ENCODE measurements around the gene TAOK2. TPM values are rescaled to one million over a fixed set of nuclear protein-coding genes. Genes with fewer than 3 reads are reported as not detected.

The TAOK2 gene
- total RNA-seq, 1 experiment from 2014 or later: 76.2 TPM

- Mint-ChIP-seq H3K27me3 (ENCODE audit: unreplicated experiment) (no peaks in the 10 kb centered on the region), H3K4me1 (ENCODE audit: low read depth, unreplicated experiment) (peaks cover 6% of the 10 kb centered on the region), H3K4me3 (ENCODE audit: low read depth, unreplicated experiment) (no peak overlapping the region), H3K9me3 (ENCODE audit: low read depth, unreplicated experiment) (no peaks in the 10 kb centered on the region), H3K27ac (ENCODE audit: unreplicated experiment) (peak overlapping the region; percentile 59), H3K36me3 (ENCODE audit: insufficient read depth, unreplicated experiment) (peaks cover 45% of the 10 kb centered on the region)
- no peak for TF ChIP-seq CTCF (IDR thresholded peaks at IDR 0.05; ENCODE audit: unreplicated experiment)
- intact Hi-C loops (cut with micrococcal nuclease; ENCODE audit: unreplicated experiment): loop anchor here (2.0 kb wide), 1 partner anchor 106 kb away; the partner anchor contains the start of gene SEZ6L2
- CTCF ChIA-PET: interaction anchor here (0.6 kb wide), 1 partner anchor 23 kb away, joined by 12 read pairs; no protein-coding TSS in a partner anchor
- no peak for DNase-seq
- no TSS peak for BruUV-seq (replicated peaks)
These were observed 30.7 kb downstream of the TAOK2 start for GRCh38 chr16:30004424-30004776.

GRCh38 chr16:30004811-30005242 is 31.2 kb downstream of the TAOK2 start:
- BruUV-seq (replicated peaks): no TSS peak
- no peak for DNase-seq
- intact Hi-C loops (cut with micrococcal nuclease; ENCODE audit: unreplicated experiment): loop anchor here (2.0 to 5.0 kb wide), 3 partner anchors 106 to 183 kb away; partner anchors contain the start of genes CDIPT, MVP and SEZ6L2
- peak overlapping the region; percentile 59 for H3K27ac Mint-ChIP-seq (ENCODE audit: unreplicated experiment)
- no peak for TF ChIP-seq CTCF (IDR thresholded peaks at IDR 0.05; ENCODE audit: unreplicated experiment)
- peaks cover 48% of the 10 kb centered on the region for H3K36me3 Mint-ChIP-seq (ENCODE audit: insufficient read depth, unreplicated experiment)
- H3K27me3 Mint-ChIP-seq (ENCODE audit: unreplicated experiment): peaks cover under 1% of the 10 kb centered on the region
- no peaks in the 10 kb centered on the region for H3K9me3 Mint-ChIP-seq (ENCODE audit: low read depth, unreplicated experiment)
- peaks cover 6% of the 10 kb centered on the region for H3K4me1 Mint-ChIP-seq (ENCODE audit: low read depth, unreplicated experiment)
- CTCF ChIA-PET: interaction anchor here (0.6 to 1.6 kb wide), 4 partner anchors 23 to 79 kb away, joined by 3 to 12 read pairs (median 4); partner anchors contain the start of gene KCTD13
- H3K4me3 Mint-ChIP-seq (ENCODE audit: low read depth, unreplicated experiment): no peak overlapping the region

DNA sequence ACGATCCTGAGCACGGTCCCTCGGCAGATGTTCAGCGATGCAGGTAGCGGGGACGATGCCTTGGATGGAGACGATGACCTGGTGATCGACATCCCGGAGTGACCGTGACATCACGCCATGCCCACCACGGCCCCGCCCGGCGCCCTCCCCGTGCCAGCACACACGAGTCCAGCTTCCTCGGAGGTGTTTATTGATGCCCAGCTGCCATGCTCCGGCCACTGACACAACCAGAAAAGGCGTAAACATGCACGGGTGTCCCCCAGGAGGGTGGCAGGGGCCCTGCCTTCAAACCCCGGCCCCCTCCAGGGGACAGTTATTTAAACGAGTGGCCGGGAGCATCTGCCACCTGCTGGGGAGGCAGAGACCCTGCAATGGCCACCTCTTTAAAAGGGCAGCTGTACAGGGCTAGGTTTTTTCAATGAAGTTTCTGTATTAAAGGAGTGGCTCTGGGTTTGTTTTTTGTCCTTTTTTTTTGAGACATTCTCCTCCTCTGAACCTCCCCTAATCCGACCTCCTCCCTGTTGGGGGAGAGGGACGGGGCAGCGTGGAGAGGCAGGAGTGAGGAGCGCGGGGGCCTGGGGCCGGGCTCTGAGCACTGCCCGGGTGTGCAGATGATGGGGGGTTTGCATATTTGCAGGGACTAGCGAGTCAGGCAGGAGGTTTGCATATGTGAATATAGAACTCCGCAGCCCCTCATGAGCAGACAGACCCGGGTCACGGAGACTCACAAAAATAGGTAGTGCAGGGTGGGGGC is 31.9 kb downstream of the TAOK2 start:
- no TSS peak for BruUV-seq (replicated peaks)
- Mint-ChIP-seq H3K4me1 (ENCODE audit: low read depth, unreplicated experiment) (peaks cover 6% of the 10 kb centered on the region), H3K9me3 (ENCODE audit: low read depth, unreplicated experiment) (no peaks in the 10 kb centered on the region), H3K4me3 (ENCODE audit: low read depth, unreplicated experiment) (no peak overlapping the region), H3K36me3 (ENCODE audit: insufficient read depth, unreplicated experiment) (peaks cover 53% of the 10 kb centered on the region), H3K27me3 (ENCODE audit: unreplicated experiment) (peaks cover 8% of the 10 kb centered on the region), H3K27ac (ENCODE audit: unreplicated experiment) (no peak overlapping the region)
- CTCF ChIA-PET: interaction anchor here (0.7 to 1.6 kb wide), 6 partner anchors 10 to 157 kb away, joined by 3 to 6 read pairs (median 4); partner anchors contain the start of genes HIRIP3 and KCTD13
- intact Hi-C loops (cut with micrococcal nuclease; ENCODE audit: unreplicated experiment): loop anchor here (2.0 to 5.0 kb wide), 3 partner anchors 107 to 183 kb away; partner anchors contain the start of genes CDIPT, MVP and SEZ6L2
- peak; percentile 87 for TF ChIP-seq CTCF (IDR thresholded peaks at IDR 0.05; ENCODE audit: unreplicated experiment)
- peak; percentile 69 for DNase-seq

- Mint-ChIP-seq H3K4me1 (ENCODE audit: low read depth, unreplicated experiment) (peaks cover 6% of the 10 kb centered on the region), H3K9me3 (ENCODE audit: low read depth, unreplicated experiment) (no peaks in the 10 kb centered on the region), H3K27ac (ENCODE audit: unreplicated experiment) (no peak overlapping the region), H3K27me3 (ENCODE audit: unreplicated experiment) (peaks cover 13% of the 10 kb centered on the region), H3K36me3 (ENCODE audit: insufficient read depth, unreplicated experiment) (peaks cover 59% of the 10 kb centered on the region), H3K4me3 (ENCODE audit: low read depth, unreplicated experiment) (no peak overlapping the region)
- BruUV-seq (replicated peaks): no TSS peak
- intact Hi-C loops (cut with micrococcal nuclease; ENCODE audit: unreplicated experiment): loop anchor here (5.0 kb wide), 2 partner anchors 144 to 184 kb away; partner anchors contain the start of genes CDIPT and MVP
- CTCF ChIA-PET: interaction anchor here (0.7 to 1.6 kb wide), 5 partner anchors 11 to 158 kb away, joined by 3 to 6 read pairs (median 4); partner anchors contain the start of gene HIRIP3
- TF ChIP-seq CTCF (IDR thresholded peaks at IDR 0.05; ENCODE audit: unreplicated experiment): no peak
- DNase-seq: no peak
These were observed 32.4 kb downstream of the TAOK2 start for GRCh38 chr16:30006095-30006473.
